HepG2 (cell line): Measurements from ENCODE around the gene KAZALD1. TPM values are rescaled to one million over a fixed set of nuclear protein-coding genes. Genes with fewer than 3 reads are reported as not detected.

ENCODE experiments used
- ATAC-seq: fragments of 200-7000 bp; cut with Tn5 transposase; 3 replicates; pipeline ENCODE4 v1.9.1; 2020; ENCODE audit warnings: mild to moderate bottlenecking, moderate library complexity
- BruUV-seq: library from RNA; stranded (reverse); fragments of 400-500 nt; replicated peaks from 2 replicates; lab custom pipeline; 2021; lab: Mats Ljungman, UMichigan
- CTCF ChIA-PET: fragments of 300-600 bp; formaldehyde crosslinking; extraction: SDS; loops from one replicate; lab custom pipeline; 2021; ENCODE audit warnings: low total read pairs, inconsistent platforms, low intra/inter-chr PET ratio; lab: Yijun Ruan, JAX
- POLR2A ChIA-PET: fragments of 350-600 bp; sonication (Branson Sonifier 250); formaldehyde crosslinking; loops from one replicate; lab custom pipeline; 2020; ENCODE audit warnings: antibody characterized with exemption, inconsistent platforms; lab: Yijun Ruan, JAX
- DNase-seq: peaks from one replicate; pipeline ENCODE4 v3.0.0-alpha.2; 2015; ENCODE audit warnings: low spot score
- FAIRE-seq: peaks from 3 replicates; lab custom pipeline; 2011; peaks lifted over from hg19 to GRCh38; lab: Jason Lieb, UNC
- H2AFZ ChIP-seq: one replicate; pipeline ENCODE4 v1.6.1; 2011; ENCODE audit warnings: low read length, inconsistent platforms
- H3K27ac ChIP-seq: fragments of 300-600 bp; 3 replicates; pipeline ENCODE4 v1.8.0; 2011; ENCODE audit warnings: mixed run types, mild to moderate bottlenecking, mixed read lengths, low read length, inconsistent platforms; ENCODE audit not compliant: insufficient read depth; ENCODE audit errors: extremely low read length
- H3K27me3 ChIP-seq, 2 experiments: fragments of 200-600 bp in 1 of 2; 2 replicates in 1 of 2; 3 replicates in 1 of 2; pipeline versions ENCODE4 v1.6.0 to v1.8.0; 2011; ENCODE audit warnings: low read length in 2 of 2, mild to moderate bottlenecking in 2 of 2, moderate library complexity in 2 of 2, inconsistent platforms in 1 of 2; ENCODE audit not compliant: insufficient read depth in 2 of 2, control insufficient read depth in 1 of 2
- H3K36me3 ChIP-seq, 2 experiments: fragments of 200-600 bp in 1 of 2; replicated peaks in 1 of 2; 2 replicates in 1 of 2; 3 replicates in 1 of 2; pipeline versions ENCODE4 v1.5.1 to v1.8.0; 2011; ENCODE audit warnings: low read length in 2 of 2, inconsistent platforms in 1 of 2; ENCODE audit not compliant: insufficient read depth in 2 of 2, control insufficient read depth in 1 of 2
- H3K4me1 ChIP-seq: 2 replicates; pipeline ENCODE4 v1.5.1; 2012; ENCODE audit warnings: low read length, inconsistent platforms; ENCODE audit not compliant: insufficient read depth
- H3K4me2 ChIP-seq: 2 replicates; pipeline ENCODE4 v1.6.0; 2011; ENCODE audit warnings: low read depth, low read length, inconsistent platforms
- H3K4me3 ChIP-seq, 3 experiments: fragments of 200-600 bp in 1 of 3; sonication (generic), shearing (Covaris generic) in 1 of 3; replicated peaks in 1 of 3; 2 replicates each; pipeline ENCODE4 v1.5.1; 2011 to 2016; ENCODE audit warnings: low read length in 3 of 3, inconsistent platforms in 2 of 3, low read depth in 2 of 3, mild to moderate bottlenecking in 2 of 3, control low read depth in 1 of 3, mixed read lengths in 1 of 3; ENCODE audit not compliant: insufficient read depth in 1 of 3
- H3K79me2 ChIP-seq: one replicate; pipeline ENCODE4 v1.6.1; 2011; ENCODE audit warnings: low read length, inconsistent platforms; ENCODE audit not compliant: insufficient read depth
- H3K9ac ChIP-seq: 2 replicates; pipeline ENCODE4 v1.6.0; 2011; ENCODE audit warnings: mild to moderate bottlenecking, low read depth, low read length, inconsistent platforms; ENCODE audit not compliant: insufficient read depth
- H3K9me3 ChIP-seq: 2 replicates; pipeline ENCODE4 v1.5.1; 2012; ENCODE audit warnings: mild to moderate bottlenecking, low read length
- H4K20me1 ChIP-seq: 2 replicates; pipeline ENCODE4 v1.6.0; 2011; ENCODE audit warnings: inconsistent platforms, mild to moderate bottlenecking, low read length, moderate library complexity; ENCODE audit not compliant: insufficient read depth
- HNF1B ChIP-seq: sonication (generic); formaldehyde crosslinking; IDR thresholded peaks from 2 replicates; pipeline ENCODE4 v1.5.1; 2020; ENCODE audit warnings: mild to moderate bottlenecking, moderate library complexity, missing genetic modification reagents
- KDM1A ChIP-seq: IDR thresholded peaks from 2 replicates; pipeline ENCODE4 v1.6.1; 2016; ENCODE audit warnings: missing compliant biosample characterization
- KMT2A ChIP-seq: sonication (generic); formaldehyde crosslinking; IDR thresholded peaks from 2 replicates; pipeline ENCODE4 v1.4.0; 2020; ENCODE audit warnings: missing genetic modification reagents
- LRRFIP1 ChIP-seq: sonication (generic); formaldehyde crosslinking; conservative IDR thresholded peaks from 2 replicates; pipeline ENCODE4 v1.4.0; 2020; ENCODE audit warnings: missing genetic modification reagents
- MTA3 ChIP-seq: sonication (generic); formaldehyde crosslinking; IDR thresholded peaks from 2 replicates; pipeline ENCODE4 v1.4.0; 2020; ENCODE audit warnings: missing genetic modification reagents
- PCBP2 ChIP-seq: fragments of 200-400 bp; formaldehyde crosslinking; optimal IDR thresholded peaks from 2 replicates; pipeline ENCODE3; 2018; ENCODE audit warnings: low read length, low read depth; ENCODE audit not compliant: poor library complexity, severe bottlenecking
- POLR2A ChIP-seq, 2 experiments: IDR thresholded peaks; 2 replicates each; pipeline ENCODE4 v1.6.1; 2011; ENCODE audit warnings: low read depth in 2 of 2, low read length in 2 of 2, mild to moderate bottlenecking in 1 of 2, moderate library complexity in 1 of 2; ENCODE audit not compliant: insufficient read depth in 1 of 2
- POLR2AphosphoS2 ChIP-seq: IDR thresholded peaks from 2 replicates; pipeline ENCODE4 v1.6.1; 2011; ENCODE audit warnings: low read depth, low read length, improper control_type of control experiment
- RFXAP ChIP-seq: sonication (generic); formaldehyde crosslinking; IDR thresholded peaks from 2 replicates; pipeline ENCODE4 v1.4.0; 2020; ENCODE audit warnings: missing genetic modification reagents, borderline replicate concordance
- SUZ12 ChIP-seq: fragments of 150-350 bp; IDR thresholded peaks from 2 replicates; pipeline ENCODE4 v1.6.1; 2014; ENCODE audit warnings: low read depth, low read length
- TBL1XR1 ChIP-seq: fragments of 150-350 bp; IDR thresholded peaks from 2 replicates; pipeline ENCODE4 v1.6.1; 2014; ENCODE audit warnings: borderline replicate concordance, low read length; ENCODE audit not compliant: partially characterized antibody
- TCF7 ChIP-seq: sonication (generic); IDR thresholded peaks from 2 replicates; pipeline ENCODE4 v1.6.1; 2016; ENCODE audit warnings: antibody characterized with exemption, low read depth
- YY1 ChIP-seq: IDR thresholded peaks from 2 replicates; pipeline ENCODE4 v1.6.1; 2011; ENCODE audit warnings: low read length, low read depth, moderate library complexity, mild to moderate bottlenecking; ENCODE audit not compliant: insufficient read depth, insufficient replicate concordance
- ZNF124 ChIP-seq: sonication (generic); formaldehyde crosslinking; IDR thresholded peaks from 2 replicates; pipeline ENCODE4 v1.4.0; 2020; ENCODE audit warnings: missing genetic modification reagents
- ZNF276 ChIP-seq: sonication (generic); formaldehyde crosslinking; IDR thresholded peaks from 2 replicates; pipeline ENCODE4 v1.4.0; 2020; ENCODE audit warnings: mild to moderate bottlenecking, low read depth, missing genetic modification reagents
- ZNF30 ChIP-seq: sonication (generic); formaldehyde crosslinking; IDR thresholded peaks from 2 replicates; pipeline ENCODE4 v1.5.0; 2020; ENCODE audit warnings: mild to moderate bottlenecking, missing genetic modification reagents
- ZNF331 ChIP-seq: sonication (generic); formaldehyde crosslinking; IDR thresholded peaks from 2 replicates; pipeline ENCODE4 v1.4.0; 2020; ENCODE audit warnings: missing genetic modification reagents
- ZNF652 ChIP-seq: IDR thresholded peaks from 2 replicates; pipeline ENCODE4 v1.6.1; 2016; ENCODE audit warnings: low read depth, borderline replicate concordance
- WGBS: methylation state at CpG from one replicate; pipeline ENCODE4 v1.1.6; 2017; ENCODE audit warnings: low lambda C conversion rate; 5-methylcytosine and 5-hydroxymethylcytosine counted together
- in situ Hi-C: cut with HindIII; loops from 2 replicates; pipeline ENCODE4 v1.10.0; 2017; ENCODE audit warnings: low pct_unique_long_range_greater_than_20kb; ENCODE audit not compliant: extremely low pct_ligation_motif_present
- intact Hi-C: fragments of 100-400 bp; cut with micrococcal nuclease; formaldehyde crosslinking; loops from one replicate; pipeline ENCODE4 v1.10.0; 2022; ENCODE audit not compliant: unreplicated experiment
- polyA plus RNA-seq, 8 experiments: library from polyadenylated mRNA; depleted of rRNA in 3 of 8; stranded (reverse) in 7 of 8; unstranded in 1 of 8; fragments of >200 nt; fragmentation: Illumina TruSeq in 4 of 8; extraction: Trizol in 4 of 8; gene quantifications; 2 replicates each; pipeline versions ENCODE4 v1.2.1 to v1.2.3, GENCODE V29; 2011 to 2016; ENCODE audit warnings: low read depth in 4 of 8, missing spikeins in 1 of 8, mixed read lengths in 1 of 8; ENCODE audit not compliant: insufficient read depth in 1 of 8
- total RNA-seq, 5 experiments: library from RNA; depleted of rRNA; stranded (reverse); fragments of >200 nt; fragmentation: Illumina TruSeq; extraction: Trizol; gene quantifications; 2 replicates each; pipeline ENCODE4 v1.2.3, GENCODE V29; 2016; ENCODE audit warnings: low read depth in 1 of 5

Gene KAZALD1
- total and polyA plus RNA-seq, 2 of the 13 experiments (the other 11 are each of a cell fraction or from before 2014, with no cell fraction given), result 16.7 to 27.7 TPM

GRCh38 chr10:101113890-101114403 lies 52.2 kb downstream of the KAZALD1 start (continued):
- TF ChIP-seq LRRFIP1 (CRISPR knock-in tag), result no peak
- TF ChIP-seq KMT2A (CRISPR knock-in tag), result no peak
- TF ChIP-seq KDM1A (CRISPR knock-in tag), result no peak
- peak; percentile 42 for TF ChIP-seq PCBP2
- TF ChIP-seq, all 625 proteins: peak for 3

- ChIA-PET POLR2A (no interaction called here), CTCF (no interaction called here)
- H3K4me1 ChIP-seq, result peaks cover 51% of the 10 kb centered on the region
- in situ Hi-C loops, result no loop called here
- FAIRE-seq (no peak), DNase-seq (no peak), ATAC-seq (no peak)
- no peak overlapping the region for H2AFZ ChIP-seq
- no peaks in the 10 kb centered on the region for H3K36me3 ChIP-seq
- no CpG with 5 or more reads among the region's 2 CpGs for WGBS
- H3K79me2 ChIP-seq, result no peaks in the 10 kb centered on the region
- H3K27ac ChIP-seq, result no peak overlapping the region
- H3K9me3 ChIP-seq, result no peaks in the 10 kb centered on the region
- no peak overlapping the region for H3K9ac ChIP-seq
- peaks cover 0 to 6% of the 10 kb centered on the region in 2 experiments; a peak in 1 of 5 replicates for H3K27me3 ChIP-seq
- no peak overlapping the region for H3K4me3 ChIP-seq
- BruUV-seq, result no TSS peak
- H4K20me1 ChIP-seq, result no peaks in the 10 kb centered on the region
- intact Hi-C loops, result no loop called here
- H3K4me2 ChIP-seq, result no peak overlapping the region
- no peak for TF ChIP-seq ZNF276 (CRISPR knock-in tag)
- TF ChIP-seq ZNF30 (CRISPR knock-in tag), result no peak
- no peak for TF ChIP-seq YY1
- no peak for TF ChIP-seq MTA3
- no peak for TF ChIP-seq HNF1B (CRISPR knock-in tag)
- no peak for TF ChIP-seq KDM1A (CRISPR knock-in tag)
- no peak for TF ChIP-seq TCF7
- no peak for TF ChIP-seq SUZ12
- TF ChIP-seq TBL1XR1, result no peak
- no peak for TF ChIP-seq POLR2AphosphoS2
- no peak for TF ChIP-seq ZNF652
- TF ChIP-seq ZNF124 (CRISPR knock-in tag), result no peak
- no peak for TF ChIP-seq POLR2A (IDR thresholded peaks at IDR 0.05; ENCODE audit: insufficient read depth in 1 of 2, low read depth in 2 of 2, low read length in 2 of 2)
- no peak for TF ChIP-seq ZNF331 (CRISPR knock-in tag)
- no peak for TF ChIP-seq RFXAP (CRISPR knock-in tag)
These were observed 52.9 kb downstream of the KAZALD1 start for GRCh38 chr10:101114646-101115045.
